Regular cardiac myocyte (primary cell): ENCODE measurements around the gene FZD10. TPM values are rescaled to one million over a fixed set of nuclear protein-coding genes. Genes with fewer than 3 reads are reported as not detected.

ENCODE experiments used
- total RNA-seq: library from RNA; depleted of rRNA; stranded (reverse); fragments of >200 nt; gene quantifications from 2 replicates; pipeline ENCODE4 v1.2.3, GENCODE V29; 2014

FZD10 gene
- total RNA-seq = not detected in 2 replicates

GRCh38 chr12:130162267-130162666 is at the start of gene FZD10:
Gene FZD10, plus strand, starts transcription at chr12:130162464. Its CDS starts 479 bp downstream, at chr12:130162943.

Other genes with a start within 250 kb of the FZD10 start
- gene PIWIL1, start 175.4 kb downstream of the FZD10 start, total RNA-seq = not detected in 2 replicates